Fibroblast of villous mesenchyme (primary cell): Measurements from ENCODE around the gene ZNF280A. TPM values are rescaled to one million over a fixed set of nuclear protein-coding genes. Genes with fewer than 3 reads are reported as not detected.
"Not testable (repeated sequence)": the region's sequence is repeated elsewhere in the genome, so short reads cannot be mapped to it uniquely, and the experiment has no call there.

ENCODE experiments used
- DNase-seq: peaks from one replicate; pipeline ENCODE4 v3.0.0-alpha.2; 2010; ENCODE audit warnings: low read depth
- H3K4me3 ChIP-seq: 2 replicates; pipeline ENCODE4 v1.5.1; 2011; ENCODE audit warnings: low read depth, mild to moderate bottlenecking, low read length
- total RNA-seq: library from RNA; depleted of rRNA; stranded (reverse); fragments of >200 nt; gene quantifications from 2 replicates; pipeline ENCODE4 v1.2.3, GENCODE V29; 2012
- TF ChIP-seq, protein P1 (sequence below): IDR thresholded peaks from 2 replicates; pipeline ENCODE4 v1.5.1; 2012; ENCODE audit warnings: low read depth, mild to moderate bottlenecking, low read length; ENCODE audit not compliant: insufficient read depth

The ZNF280A gene
- total RNA-seq, 1 donor: not detected

DNA sequence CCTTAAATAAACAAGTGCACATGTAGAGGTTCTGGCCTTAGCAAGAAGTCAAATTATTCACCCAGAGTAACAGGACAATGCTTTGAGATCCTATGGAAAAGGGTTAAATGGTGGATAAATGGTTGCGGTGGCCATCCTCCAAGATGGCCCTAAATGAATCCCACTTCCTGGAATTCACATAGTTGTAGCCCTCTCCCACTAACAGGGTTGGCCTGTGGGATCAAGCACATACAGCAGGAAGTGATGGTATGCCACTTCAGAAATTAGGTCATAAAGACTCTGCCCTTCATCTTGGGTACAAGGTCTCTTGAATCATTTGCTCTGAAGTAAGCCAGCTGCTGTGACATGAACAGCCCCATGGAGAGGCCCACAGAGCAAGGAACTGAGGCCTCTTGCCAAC lies 13.3 kb downstream of the ZNF280A start:
- TF ChIP-seq, protein P1, sequence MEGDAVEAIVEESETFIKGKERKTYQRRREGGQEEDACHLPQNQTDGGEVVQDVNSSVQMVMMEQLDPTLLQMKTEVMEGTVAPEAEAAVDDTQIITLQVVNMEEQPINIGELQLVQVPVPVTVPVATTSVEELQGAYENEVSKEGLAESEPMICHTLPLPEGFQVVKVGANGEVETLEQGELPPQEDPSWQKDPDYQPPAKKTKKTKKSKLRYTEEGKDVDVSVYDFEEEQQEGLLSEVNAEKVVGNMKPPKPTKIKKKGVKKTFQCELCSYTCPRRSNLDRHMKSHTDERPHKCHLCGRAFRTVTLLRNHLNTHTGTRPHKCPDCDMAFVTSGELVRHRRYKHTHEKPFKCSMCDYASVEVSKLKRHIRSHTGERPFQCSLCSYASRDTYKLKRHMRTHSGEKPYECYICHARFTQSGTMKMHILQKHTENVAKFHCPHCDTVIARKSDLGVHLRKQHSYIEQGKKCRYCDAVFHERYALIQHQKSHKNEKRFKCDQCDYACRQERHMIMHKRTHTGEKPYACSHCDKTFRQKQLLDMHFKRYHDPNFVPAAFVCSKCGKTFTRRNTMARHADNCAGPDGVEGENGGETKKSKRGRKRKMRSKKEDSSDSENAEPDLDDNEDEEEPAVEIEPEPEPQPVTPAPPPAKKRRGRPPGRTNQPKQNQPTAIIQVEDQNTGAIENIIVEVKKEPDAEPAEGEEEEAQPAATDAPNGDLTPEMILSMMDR: no peak
- DNase-seq: no peak
- no peak overlapping the region for H3K4me3 ChIP-seq

DNA sequence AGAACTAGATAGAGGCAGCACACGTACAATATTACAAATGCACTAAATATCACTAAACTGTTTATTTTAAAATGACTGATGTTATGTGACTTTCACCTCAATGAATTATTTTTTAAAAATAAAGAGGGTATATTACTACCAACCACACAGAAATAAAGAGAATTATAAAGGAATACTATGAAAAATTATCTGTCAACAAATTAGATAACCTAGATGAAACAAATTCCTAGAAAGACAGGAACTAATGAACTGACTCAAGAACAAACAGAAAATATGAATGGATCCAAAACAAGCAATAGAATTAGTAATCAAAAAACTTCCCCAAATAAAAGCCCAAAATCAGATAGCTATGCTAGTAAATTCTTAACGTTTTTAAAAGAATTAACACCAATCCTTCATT lies 21.8 kb downstream of the ZNF280A start:
- H3K4me3 ChIP-seq: no peak overlapping the region
- TF ChIP-seq, protein P1: no peak
- DNase-seq: no peak

DNA sequence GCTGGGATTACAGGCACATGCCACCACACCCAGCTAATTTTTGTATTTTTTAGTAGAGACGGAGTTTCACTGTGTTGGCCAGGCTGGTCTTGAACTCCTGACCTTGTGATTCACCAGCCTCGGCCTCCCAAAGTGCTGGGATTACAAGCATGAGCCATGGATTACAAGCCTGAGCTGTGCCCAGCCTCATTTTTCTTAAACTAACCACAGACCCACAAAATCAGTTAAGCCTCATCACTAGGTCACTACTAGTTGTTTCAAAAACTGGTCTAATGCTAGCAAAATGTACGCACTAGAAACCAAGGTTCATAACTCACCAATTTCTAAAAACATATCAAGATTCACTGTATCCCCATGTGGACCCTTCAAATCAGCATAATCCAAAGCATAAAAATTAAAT lies 28.5 kb downstream of the ZNF280A start:
- not testable (repeated sequence) for DNase-seq, H3K4me3 ChIP-seq

DNA sequence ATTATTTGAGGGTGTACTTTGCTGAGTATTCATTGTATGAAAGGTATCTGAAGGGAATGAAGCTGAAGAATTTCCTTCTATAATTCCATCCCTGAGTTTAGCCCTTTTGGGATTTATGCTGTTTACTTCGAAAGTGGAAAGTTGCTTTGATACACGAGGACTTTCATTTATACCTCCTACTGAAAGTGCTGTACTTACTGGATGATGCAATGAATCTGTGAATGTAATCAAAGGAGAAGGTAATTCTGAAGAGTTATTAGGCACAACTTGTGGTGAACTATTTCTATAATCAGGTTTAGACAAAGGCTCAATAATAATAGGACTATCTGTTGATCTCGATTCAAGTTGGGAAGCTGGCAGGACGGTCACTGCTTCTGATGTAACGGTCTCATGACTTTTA lies 31.3 kb downstream of the ZNF280A start:
- DNase-seq: no peak
- TF ChIP-seq, protein P1: no peak
- no peak overlapping the region for H3K4me3 ChIP-seq

DNA sequence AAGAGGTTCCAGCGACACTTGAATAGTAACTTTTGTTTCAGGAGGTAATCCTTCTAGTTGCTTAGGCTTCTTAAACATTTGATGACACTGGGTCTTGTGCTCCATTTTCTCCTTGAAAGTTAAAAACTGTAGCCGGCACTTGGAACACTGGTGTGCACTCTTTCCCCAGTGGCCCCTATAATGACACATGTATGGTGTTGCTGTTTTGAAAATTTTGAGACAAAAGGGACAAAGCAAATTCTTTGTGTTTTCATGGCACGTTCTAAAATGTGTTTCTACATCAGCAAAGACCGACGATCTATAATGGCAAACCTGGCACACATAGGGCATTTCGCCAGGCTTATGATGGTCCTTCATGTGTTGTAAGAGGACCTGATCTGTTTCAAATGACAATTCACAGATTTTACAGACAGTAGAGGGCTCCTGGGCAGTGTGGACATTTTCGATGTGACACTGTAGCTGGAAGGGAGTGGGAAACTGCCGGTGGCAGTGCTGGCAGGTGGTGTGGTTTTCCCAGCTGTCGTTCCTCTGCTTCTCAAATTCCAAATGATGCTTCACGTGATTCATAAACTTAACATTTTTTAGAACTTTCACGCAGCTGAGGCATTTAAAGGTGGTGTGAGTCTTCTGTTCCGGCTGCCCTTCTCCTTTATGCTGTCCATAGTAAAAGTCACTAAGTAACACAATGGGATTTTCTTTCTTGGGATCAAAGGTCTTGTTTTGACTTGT lies 32.0 kb downstream of the ZNF280A start:
- TF ChIP-seq, protein P1: no peak
- H3K4me3 ChIP-seq: no peak overlapping the region
- DNase-seq: no peak

DNA sequence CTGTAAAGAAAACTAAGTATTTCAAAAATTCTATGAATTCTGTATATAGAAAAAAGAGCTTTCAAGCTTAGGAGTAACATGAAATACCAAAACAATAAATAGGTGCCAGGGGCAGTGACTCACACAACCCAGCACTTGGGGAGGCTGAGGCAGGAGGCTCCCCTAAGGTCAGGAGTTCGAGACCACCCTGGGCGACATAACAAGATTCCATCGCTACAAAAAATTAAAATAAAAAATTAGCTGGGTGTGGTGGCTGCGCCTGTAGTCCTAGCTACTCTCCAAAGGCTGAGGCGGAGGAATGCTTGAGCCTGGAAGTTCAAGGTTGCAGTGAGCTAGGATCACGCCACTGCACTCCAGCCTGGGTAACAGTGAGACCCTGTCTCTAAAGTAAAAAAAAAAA lies 33.0 kb downstream of the ZNF280A start:
- TF ChIP-seq, protein P1: no peak
- no peak overlapping the region for H3K4me3 ChIP-seq
- DNase-seq: no peak

DNA sequence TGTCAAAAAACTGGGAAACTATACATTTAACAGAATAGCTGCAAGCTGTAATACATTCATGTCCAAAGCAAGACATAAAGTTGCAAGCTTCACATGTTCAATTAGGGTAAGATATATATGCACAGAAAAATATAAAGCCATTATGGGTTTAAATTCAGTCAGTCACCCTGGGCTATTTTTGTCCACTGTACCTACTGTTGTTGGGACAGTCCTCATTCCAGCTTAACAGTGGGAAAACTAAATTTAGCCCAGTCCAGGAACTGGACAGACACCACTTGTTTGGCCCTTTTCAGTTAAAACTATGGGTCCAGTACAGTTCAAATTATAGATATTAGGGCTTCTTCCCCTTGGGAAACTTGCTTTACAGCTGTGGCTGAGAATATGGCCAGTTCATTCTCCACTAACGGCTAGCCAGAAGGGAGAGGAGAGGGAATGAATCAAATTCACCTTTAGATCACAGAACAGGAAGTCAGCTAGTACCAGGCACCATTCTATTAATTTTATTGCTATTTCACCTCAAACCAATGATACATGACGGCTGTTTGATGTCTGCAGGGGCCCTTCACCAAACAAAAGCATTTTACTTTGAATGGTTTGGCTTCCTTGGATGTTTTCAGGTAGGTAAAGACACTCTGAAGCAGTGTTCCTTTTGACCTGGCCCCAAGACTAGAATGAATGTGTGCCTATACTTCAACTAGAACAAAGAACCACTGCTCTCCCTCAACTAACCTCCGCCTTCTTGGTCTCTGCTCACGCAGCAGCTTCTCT lies 33.8 kb downstream of the ZNF280A start:
- H3K4me3 ChIP-seq: no peak overlapping the region
- TF ChIP-seq, protein P1: no peak
- no peak for DNase-seq
